ENCODE data around the gene TCEA3.

- TF ChIP-seq POLR2AphosphoS5 (IDR thresholded peaks at IDR 0.05) (no peak), EP300 (IDR thresholded peaks at IDR 0.05) (no peak), POLR2A (IDR thresholded peaks at IDR 0.05) (no peak)
- TF ChIP-seq, protein P1, sequence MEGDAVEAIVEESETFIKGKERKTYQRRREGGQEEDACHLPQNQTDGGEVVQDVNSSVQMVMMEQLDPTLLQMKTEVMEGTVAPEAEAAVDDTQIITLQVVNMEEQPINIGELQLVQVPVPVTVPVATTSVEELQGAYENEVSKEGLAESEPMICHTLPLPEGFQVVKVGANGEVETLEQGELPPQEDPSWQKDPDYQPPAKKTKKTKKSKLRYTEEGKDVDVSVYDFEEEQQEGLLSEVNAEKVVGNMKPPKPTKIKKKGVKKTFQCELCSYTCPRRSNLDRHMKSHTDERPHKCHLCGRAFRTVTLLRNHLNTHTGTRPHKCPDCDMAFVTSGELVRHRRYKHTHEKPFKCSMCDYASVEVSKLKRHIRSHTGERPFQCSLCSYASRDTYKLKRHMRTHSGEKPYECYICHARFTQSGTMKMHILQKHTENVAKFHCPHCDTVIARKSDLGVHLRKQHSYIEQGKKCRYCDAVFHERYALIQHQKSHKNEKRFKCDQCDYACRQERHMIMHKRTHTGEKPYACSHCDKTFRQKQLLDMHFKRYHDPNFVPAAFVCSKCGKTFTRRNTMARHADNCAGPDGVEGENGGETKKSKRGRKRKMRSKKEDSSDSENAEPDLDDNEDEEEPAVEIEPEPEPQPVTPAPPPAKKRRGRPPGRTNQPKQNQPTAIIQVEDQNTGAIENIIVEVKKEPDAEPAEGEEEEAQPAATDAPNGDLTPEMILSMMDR (IDR thresholded peaks at IDR 0.05), result no peak
Observed at GRCh38 chr1:23402286-23403037, 22.1 kb downstream of the TCEA3 start.

Measured in suprapubic skin (tissue), 4 donors.